CD14-positive monocyte (primary cell): Measurements from ENCODE around the gene HOXC12. TPM values are rescaled to one million over a fixed set of nuclear protein-coding genes. Genes with fewer than 3 reads are reported as not detected.

Experiments used
- DNase-seq, 3 donors: peaks; one replicate each; pipeline ENCODE4 v3.0.0-alpha.2; 2011 to 2022
- H2AFZ ChIP-seq: 2 replicates; pipeline ENCODE4 v1.6.0; 2012; ENCODE audit warnings: mild to moderate bottlenecking, low read depth, low read length, inconsistent platforms; ENCODE audit not compliant: insufficient read depth, poor library complexity, severe bottlenecking
- H3K27ac ChIP-seq, 2 donors: 1 replicate in 1 of 2; 2 replicates in 1 of 2; pipeline ENCODE4 v1.5.1; 2012 to 2013; ENCODE audit warnings: low read length in 2 of 2, control low read depth in 1 of 2, inconsistent platforms in 1 of 2, low read depth in 1 of 2, mild to moderate bottlenecking in 1 of 2
- H3K27me3 ChIP-seq, 2 donors: one replicate each; pipeline versions ENCODE4 v1.6.0 to v1.6.1; 2011 to 2013; ENCODE audit warnings: low read length in 2 of 2; ENCODE audit not compliant: control insufficient read depth in 2 of 2, insufficient read depth in 2 of 2
- H3K36me3 ChIP-seq, 2 donors: replicated peaks in 1 of 2; 1 replicate in 1 of 2; 2 replicates in 1 of 2; pipeline versions ENCODE4 v1.5.1 to v1.6.1; 2012 to 2013; ENCODE audit warnings: low read length in 2 of 2, control low read depth in 1 of 2, inconsistent platforms in 1 of 2, mild to moderate bottlenecking in 1 of 2; ENCODE audit not compliant: insufficient read depth in 2 of 2, control insufficient read depth in 1 of 2
- H3K4me1 ChIP-seq, 2 donors: 1 replicate in 1 of 2; 2 replicates in 1 of 2; pipeline versions ENCODE4 v1.5.1 to v1.6.1; 2012 to 2013; ENCODE audit warnings: low read length in 2 of 2, control low read depth in 1 of 2, inconsistent platforms in 1 of 2, mild to moderate bottlenecking in 1 of 2, moderate library complexity in 1 of 2; ENCODE audit not compliant: insufficient read depth in 2 of 2, control insufficient read depth in 1 of 2
- H3K4me2 ChIP-seq: replicated peaks from 2 replicates; pipeline ENCODE3; 2012; ENCODE audit warnings: low read length, moderate library complexity, mild to moderate bottlenecking; ENCODE audit not compliant: poor library complexity, severe bottlenecking; ENCODE audit errors: extremely low read depth
- H3K4me3 ChIP-seq, 3 experiments: fragments of 200-600 bp in 1 of 3; sonication (generic) in 1 of 3; replicated peaks in 1 of 3; 1 replicate in 2 of 3; 2 replicates in 1 of 3; pipeline ENCODE4 v1.5.1; 2011 to 2013; ENCODE audit warnings: low read length in 3 of 3, mild to moderate bottlenecking in 3 of 3, control low read depth in 2 of 3, low read depth in 2 of 3, inconsistent platforms in 1 of 3, moderate library complexity in 1 of 3
- H3K79me2 ChIP-seq: 2 replicates; pipeline ENCODE4 v1.6.0; 2012; ENCODE audit warnings: mild to moderate bottlenecking, control low read depth, inconsistent platforms, low read length, moderate library complexity; ENCODE audit not compliant: insufficient read depth
- H3K9ac ChIP-seq: 2 replicates; pipeline ENCODE4 v1.6.0; 2017; ENCODE audit warnings: low read length, mild to moderate bottlenecking; ENCODE audit not compliant: insufficient read depth, poor library complexity, severe bottlenecking
- H3K9me3 ChIP-seq, 2 donors: replicated peaks in 1 of 2; 1 replicate in 1 of 2; 2 replicates in 1 of 2; pipeline versions ENCODE4 v1.5.1 to v1.6.1; 2012 to 2013; ENCODE audit warnings: low read length in 2 of 2, control low read depth in 1 of 2; ENCODE audit not compliant: control insufficient read depth in 1 of 2, insufficient read depth in 1 of 2
- H4K20me1 ChIP-seq: 2 replicates; pipeline ENCODE4 v1.6.0; 2012; ENCODE audit warnings: mild to moderate bottlenecking, low read length, control low read depth, moderate library complexity; ENCODE audit not compliant: insufficient read depth
- H3K27ac Mint-ChIP-seq, 7 donors: one replicate each; pipeline ENCODE4 v1.8.0; 2020; ENCODE audit warnings: mild to moderate bottlenecking in 7 of 7, mixed read lengths in 7 of 7, moderate library complexity in 6 of 7, inconsistent platforms in 2 of 7
- H3K27me3 Mint-ChIP-seq, 3 donors: one replicate each; pipeline ENCODE4 v1.8.0; 2021 to 2022; ENCODE audit warnings: low read depth in 3 of 3, mild to moderate bottlenecking in 3 of 3, mixed read lengths in 3 of 3, moderate library complexity in 3 of 3, inconsistent platforms in 1 of 3
- H3K36me3 Mint-ChIP-seq, 2 donors: one replicate each; pipeline ENCODE4 v1.8.0; 2020; ENCODE audit warnings: mixed read lengths in 2 of 2, inconsistent platforms in 1 of 2, mild to moderate bottlenecking in 1 of 2
- H3K4me1 Mint-ChIP-seq: one replicate; pipeline ENCODE4 v1.8.0; 2020; ENCODE audit warnings: mild to moderate bottlenecking, mixed read lengths
- H3K4me3 Mint-ChIP-seq, 2 donors: one replicate each; pipeline ENCODE4 v1.8.0; 2020; ENCODE audit warnings: mild to moderate bottlenecking in 2 of 2, mixed read lengths in 2 of 2, moderate library complexity in 1 of 2
- H3K9me3 Mint-ChIP-seq, 7 donors: one replicate each; pipeline ENCODE4 v1.8.0; 2020 to 2022; ENCODE audit warnings: mixed read lengths in 7 of 7, mild to moderate bottlenecking in 6 of 7, moderate library complexity in 6 of 7, inconsistent platforms in 2 of 7
- WGBS: methylation state at CpG from one replicate; pipeline ENCODE4 v1.1.5; 2013; ENCODE audit warnings: missing lambda C conversion rate; ENCODE audit not compliant: insufficient coverage; 5-methylcytosine and 5-hydroxymethylcytosine counted together
- intact Hi-C, 2 donors: fragments of 100-400 bp; cut with micrococcal nuclease; formaldehyde crosslinking; loops; one replicate each; pipeline versions ENCODE4 v1.15.0 to v1.15.1; 2023
- polyA plus RNA-seq, 3 donors: library from polyadenylated mRNA; depleted of rRNA in 1 of 3; unstranded in 2 of 3; stranded (reverse) in 1 of 3; fragments of 300-500 nt in 2 of 3; fragments of >200 nt in 1 of 3; fragmentation: Illumina TruSeq in 2 of 3; gene quantifications; 1 replicate in 2 of 3; 2 replicates in 1 of 3; pipeline ENCODE4 v1.2.3, GENCODE V29; 2012 to 2021
- TF ChIP-seq, protein P1 (sequence below): fragments of 200-600 bp; IDR thresholded peaks from one replicate; pipeline ENCODE4 v1.8.0; 2022; ENCODE audit warnings: antibody characterized with exemption, mild to moderate bottlenecking

HOXC12 gene
- polyA plus RNA-seq, 3 donors = not detected

GRCh38 chr12:53935383-53936341 is 19.0 kb upstream of the HOXC12 start:
- Histone ChIP-seq H3K4me3 (no peak overlapping the region), H3K4me1 (no peaks in the 10 kb centered on the region), H3K9ac (no peak overlapping the region), H3K27ac (no peak overlapping the region), H3K9me3 (peaks cover 11 to 74% of the 10 kb centered on the region in 2 donors), H3K36me3 (no peaks in the 10 kb centered on the region), H3K79me2 (no peaks in the 10 kb centered on the region), H4K20me1 (no peaks in the 10 kb centered on the region), H3K4me2 (no peak overlapping the region), H3K27me3 (peaks cover 93 to 98% of the 10 kb centered on the region in 2 donors), H2AFZ (no peak overlapping the region)
- peaks cover 9% of the 10 kb centered on the region for H3K4me1 Mint-ChIP-seq
- DNase-seq = no peak
- H3K9me3 Mint-ChIP-seq = peaks cover 6 to 44% (median 34%) of the 10 kb centered on the region in 7 donors
- H3K27me3 Mint-ChIP-seq = peaks cover 93 to 100% (median 95%) of the 10 kb centered on the region in 3 donors
- peak overlapping the region in 1 of 2 donors; percentile 62 for H3K4me3 Mint-ChIP-seq
- 2% methylated on average over 24 of the region's 49 CpGs for WGBS
- intact Hi-C loops = no loop called here
- TF ChIP-seq, protein P1, sequence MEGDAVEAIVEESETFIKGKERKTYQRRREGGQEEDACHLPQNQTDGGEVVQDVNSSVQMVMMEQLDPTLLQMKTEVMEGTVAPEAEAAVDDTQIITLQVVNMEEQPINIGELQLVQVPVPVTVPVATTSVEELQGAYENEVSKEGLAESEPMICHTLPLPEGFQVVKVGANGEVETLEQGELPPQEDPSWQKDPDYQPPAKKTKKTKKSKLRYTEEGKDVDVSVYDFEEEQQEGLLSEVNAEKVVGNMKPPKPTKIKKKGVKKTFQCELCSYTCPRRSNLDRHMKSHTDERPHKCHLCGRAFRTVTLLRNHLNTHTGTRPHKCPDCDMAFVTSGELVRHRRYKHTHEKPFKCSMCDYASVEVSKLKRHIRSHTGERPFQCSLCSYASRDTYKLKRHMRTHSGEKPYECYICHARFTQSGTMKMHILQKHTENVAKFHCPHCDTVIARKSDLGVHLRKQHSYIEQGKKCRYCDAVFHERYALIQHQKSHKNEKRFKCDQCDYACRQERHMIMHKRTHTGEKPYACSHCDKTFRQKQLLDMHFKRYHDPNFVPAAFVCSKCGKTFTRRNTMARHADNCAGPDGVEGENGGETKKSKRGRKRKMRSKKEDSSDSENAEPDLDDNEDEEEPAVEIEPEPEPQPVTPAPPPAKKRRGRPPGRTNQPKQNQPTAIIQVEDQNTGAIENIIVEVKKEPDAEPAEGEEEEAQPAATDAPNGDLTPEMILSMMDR = no peak
- peaks cover 0 to 3% of the 10 kb centered on the region in 2 donors for H3K36me3 Mint-ChIP-seq
- no peak overlapping the region for H3K27ac Mint-ChIP-seq

DNA sequence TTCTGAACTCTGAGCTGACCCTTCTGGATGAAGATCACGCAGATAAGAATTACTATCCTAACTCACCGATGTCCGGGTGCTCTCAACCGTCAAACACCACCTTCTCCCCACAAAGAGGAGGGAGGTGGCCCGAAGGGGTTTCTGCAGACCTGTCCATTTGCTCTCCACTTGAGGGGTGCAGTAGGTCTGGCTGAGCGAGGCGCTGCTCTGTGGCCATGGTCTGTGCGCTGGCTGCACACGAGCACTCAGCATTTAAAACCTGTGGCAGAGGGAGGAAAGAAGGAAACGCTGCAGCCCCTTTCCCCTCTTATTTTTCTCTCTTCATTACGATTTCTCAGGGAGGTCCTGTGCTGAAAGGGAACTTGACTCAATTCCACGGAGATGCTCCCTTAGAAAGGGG is 17.6 kb upstream of the HOXC12 start:
- Histone ChIP-seq H2AFZ (no peak overlapping the region), H3K4me3 (no peak overlapping the region), H3K4me2 (no peak overlapping the region), H3K27ac (no peak overlapping the region), H4K20me1 (no peaks in the 10 kb centered on the region), H3K9ac (no peak overlapping the region), H3K27me3 (peaks cover 94 to 98% of the 10 kb centered on the region in 2 donors), H3K4me1 (no peaks in the 10 kb centered on the region), H3K9me3 (peaks cover 8 to 73% of the 10 kb centered on the region in 2 donors), H3K79me2 (no peaks in the 10 kb centered on the region), H3K36me3 (no peaks in the 10 kb centered on the region)
- Mint-ChIP-seq H3K27me3 (peaks cover 96 to 98% (median 97%) of the 10 kb centered on the region in 3 donors), H3K36me3 (peaks cover 0 to 3% of the 10 kb centered on the region in 2 donors), H3K9me3 (peaks cover 6 to 42% (median 34%) of the 10 kb centered on the region in 7 donors), H3K27ac (peak overlapping the region in 1 of 7 donors; percentile 23), H3K4me3 (peak overlapping the region in 1 of 2 donors; percentile 75), H3K4me1 (peaks cover 9% of the 10 kb centered on the region)
- TF ChIP-seq, protein P1 = no peak
- WGBS = 10% methylated on average over 3 of the region's 12 CpGs
- no peak for DNase-seq
- intact Hi-C loops = no loop called here
